ENCODE results near the gene BMP10. TPM values are rescaled to one million over a fixed set of nuclear protein-coding genes. Genes with fewer than 3 reads are reported as not detected.

The BMP10 gene
- polyA plus RNA-seq, 3 donors: not detected

GRCh38 chr2:68870215-68870614, 982 bp downstream of the BMP10 start:
- intact Hi-C loops (cut with micrococcal nuclease): no loop called here
- TF ChIP-seq, protein P1, sequence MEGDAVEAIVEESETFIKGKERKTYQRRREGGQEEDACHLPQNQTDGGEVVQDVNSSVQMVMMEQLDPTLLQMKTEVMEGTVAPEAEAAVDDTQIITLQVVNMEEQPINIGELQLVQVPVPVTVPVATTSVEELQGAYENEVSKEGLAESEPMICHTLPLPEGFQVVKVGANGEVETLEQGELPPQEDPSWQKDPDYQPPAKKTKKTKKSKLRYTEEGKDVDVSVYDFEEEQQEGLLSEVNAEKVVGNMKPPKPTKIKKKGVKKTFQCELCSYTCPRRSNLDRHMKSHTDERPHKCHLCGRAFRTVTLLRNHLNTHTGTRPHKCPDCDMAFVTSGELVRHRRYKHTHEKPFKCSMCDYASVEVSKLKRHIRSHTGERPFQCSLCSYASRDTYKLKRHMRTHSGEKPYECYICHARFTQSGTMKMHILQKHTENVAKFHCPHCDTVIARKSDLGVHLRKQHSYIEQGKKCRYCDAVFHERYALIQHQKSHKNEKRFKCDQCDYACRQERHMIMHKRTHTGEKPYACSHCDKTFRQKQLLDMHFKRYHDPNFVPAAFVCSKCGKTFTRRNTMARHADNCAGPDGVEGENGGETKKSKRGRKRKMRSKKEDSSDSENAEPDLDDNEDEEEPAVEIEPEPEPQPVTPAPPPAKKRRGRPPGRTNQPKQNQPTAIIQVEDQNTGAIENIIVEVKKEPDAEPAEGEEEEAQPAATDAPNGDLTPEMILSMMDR (IDR thresholded peaks at IDR 0.05): no peak
- no peaks in the 10 kb centered on the region for H3K9me3 ChIP-seq (replicated peaks in 1 of 2; ENCODE audit: control insufficient read depth in 1 of 2, insufficient read depth in 1 of 2, low read length in 2 of 2)
- Mint-ChIP-seq H3K36me3 (no peaks in the 10 kb centered on the region), H3K4me1 (peaks cover 4% of the 10 kb centered on the region), H3K27ac (peak overlapping the region in 3 of 7 donors; percentile 30 to 73 (median 70)), H3K4me3 (no peak overlapping the region), H3K27me3 (ENCODE audit: low read depth in 3 of 3) (no peaks in the 10 kb centered on the region), H3K9me3 (no peaks in the 10 kb centered on the region)
- no peaks in the 10 kb centered on the region for H3K4me1 ChIP-seq (ENCODE audit: control insufficient read depth in 1 of 2, insufficient read depth in 2 of 2, low read length in 2 of 2)
- H2AFZ ChIP-seq (ENCODE audit: insufficient read depth, low read depth, low read length, poor library complexity, severe bottlenecking): no peak overlapping the region
- H3K4me2 ChIP-seq (replicated peaks; ENCODE audit: extremely low read depth, low read length, poor library complexity, severe bottlenecking): no peak overlapping the region
- no peaks in the 10 kb centered on the region for H3K36me3 ChIP-seq (replicated peaks in 1 of 2; ENCODE audit: control insufficient read depth in 1 of 2, insufficient read depth in 2 of 2, low read length in 2 of 2)
- H4K20me1 ChIP-seq (ENCODE audit: insufficient read depth, low read length): no peaks in the 10 kb centered on the region
- DNase-seq: peak; percentile 23 to 62 (median 47)
- no peaks in the 10 kb centered on the region for H3K79me2 ChIP-seq (ENCODE audit: insufficient read depth, low read length)
- no peak overlapping the region for H3K27ac ChIP-seq (ENCODE audit: low read depth in 1 of 2, low read length in 2 of 2)
- H3K27me3 ChIP-seq (ENCODE audit: control insufficient read depth in 2 of 2, insufficient read depth in 2 of 2, low read length in 2 of 2): no peaks in the 10 kb centered on the region
- H3K4me3 ChIP-seq (replicated peaks in 1 of 3; ENCODE audit: low read depth in 2 of 3, low read length in 3 of 3): no peak overlapping the region
- no peak overlapping the region for H3K9ac ChIP-seq (ENCODE audit: insufficient read depth, low read length, poor library complexity, severe bottlenecking)
- WGBS (ENCODE audit: insufficient coverage): no CpG with 5 or more reads among the region's 2 CpGs

GRCh38 chr2:68865108-68865507, 6.1 kb downstream of the BMP10 start:
- H3K4me1 Mint-ChIP-seq: peaks cover 28% of the 10 kb centered on the region
- peaks cover 23 to 26% of the 10 kb centered on the region in 2 donors for H3K4me1 ChIP-seq (ENCODE audit: control insufficient read depth in 1 of 2, insufficient read depth in 2 of 2, low read length in 2 of 2)
- H3K9ac ChIP-seq (ENCODE audit: insufficient read depth, low read length, poor library complexity, severe bottlenecking): no peak overlapping the region
- H3K4me3 Mint-ChIP-seq: no peak overlapping the region
- no peak overlapping the region for H2AFZ ChIP-seq (ENCODE audit: insufficient read depth, low read depth, low read length, poor library complexity, severe bottlenecking)
- H3K27me3 ChIP-seq (ENCODE audit: control insufficient read depth in 2 of 2, insufficient read depth in 2 of 2, low read length in 2 of 2): no peaks in the 10 kb centered on the region
- H4K20me1 ChIP-seq (ENCODE audit: insufficient read depth, low read length): no peaks in the 10 kb centered on the region
- no peaks in the 10 kb centered on the region for H3K79me2 ChIP-seq (ENCODE audit: insufficient read depth, low read length)
- no peak for DNase-seq
- H3K4me2 ChIP-seq (replicated peaks; ENCODE audit: extremely low read depth, low read length, poor library complexity, severe bottlenecking): no peak overlapping the region
- H3K27ac ChIP-seq (ENCODE audit: low read depth in 1 of 2, low read length in 2 of 2): no peak overlapping the region
- TF ChIP-seq, protein P1 (IDR thresholded peaks at IDR 0.05): no peak
- H3K36me3 Mint-ChIP-seq: no peaks in the 10 kb centered on the region
- no peak overlapping the region for H3K27ac Mint-ChIP-seq
- H3K4me3 ChIP-seq (replicated peaks in 1 of 3; ENCODE audit: low read depth in 2 of 3, low read length in 3 of 3): no peak overlapping the region
- H3K9me3 Mint-ChIP-seq: peaks cover 0 to 2% (median 0%) of the 10 kb centered on the region in 7 donors
- intact Hi-C loops (cut with micrococcal nuclease): no loop called here
- H3K36me3 ChIP-seq (replicated peaks in 1 of 2; ENCODE audit: control insufficient read depth in 1 of 2, insufficient read depth in 2 of 2, low read length in 2 of 2): no peaks in the 10 kb centered on the region
- no peaks in the 10 kb centered on the region for H3K27me3 Mint-ChIP-seq (ENCODE audit: low read depth in 3 of 3)
- H3K9me3 ChIP-seq (replicated peaks in 1 of 2; ENCODE audit: control insufficient read depth in 1 of 2, insufficient read depth in 1 of 2, low read length in 2 of 2): no peaks in the 10 kb centered on the region

All from CD14-positive monocyte (primary cell).